ENCODE measurements around the gene ITPKC.

- no peak for TF ChIP-seq ZNF274 (IDR thresholded peaks at IDR 0.05; ENCODE audit: low read depth, low read length)
- TF ChIP-seq YY1 (IDR thresholded peaks at IDR 0.05; ENCODE audit: insufficient read depth, insufficient read length) = no peak
- no peak for TF ChIP-seq SUZ12 (IDR thresholded peaks at IDR 0.05; ENCODE audit: extremely low read depth, insufficient read depth, insufficient read length)
These were observed 60.2 kb downstream of the ITPKC start for GRCh38 chr19:40776932-40777644.
